ENCODE data around the gene ANXA9.

ANXA9 gene, protein sequence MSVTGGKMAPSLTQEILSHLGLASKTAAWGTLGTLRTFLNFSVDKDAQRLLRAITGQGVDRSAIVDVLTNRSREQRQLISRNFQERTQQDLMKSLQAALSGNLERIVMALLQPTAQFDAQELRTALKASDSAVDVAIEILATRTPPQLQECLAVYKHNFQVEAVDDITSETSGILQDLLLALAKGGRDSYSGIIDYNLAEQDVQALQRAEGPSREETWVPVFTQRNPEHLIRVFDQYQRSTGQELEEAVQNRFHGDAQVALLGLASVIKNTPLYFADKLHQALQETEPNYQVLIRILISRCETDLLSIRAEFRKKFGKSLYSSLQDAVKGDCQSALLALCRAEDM

DNA sequence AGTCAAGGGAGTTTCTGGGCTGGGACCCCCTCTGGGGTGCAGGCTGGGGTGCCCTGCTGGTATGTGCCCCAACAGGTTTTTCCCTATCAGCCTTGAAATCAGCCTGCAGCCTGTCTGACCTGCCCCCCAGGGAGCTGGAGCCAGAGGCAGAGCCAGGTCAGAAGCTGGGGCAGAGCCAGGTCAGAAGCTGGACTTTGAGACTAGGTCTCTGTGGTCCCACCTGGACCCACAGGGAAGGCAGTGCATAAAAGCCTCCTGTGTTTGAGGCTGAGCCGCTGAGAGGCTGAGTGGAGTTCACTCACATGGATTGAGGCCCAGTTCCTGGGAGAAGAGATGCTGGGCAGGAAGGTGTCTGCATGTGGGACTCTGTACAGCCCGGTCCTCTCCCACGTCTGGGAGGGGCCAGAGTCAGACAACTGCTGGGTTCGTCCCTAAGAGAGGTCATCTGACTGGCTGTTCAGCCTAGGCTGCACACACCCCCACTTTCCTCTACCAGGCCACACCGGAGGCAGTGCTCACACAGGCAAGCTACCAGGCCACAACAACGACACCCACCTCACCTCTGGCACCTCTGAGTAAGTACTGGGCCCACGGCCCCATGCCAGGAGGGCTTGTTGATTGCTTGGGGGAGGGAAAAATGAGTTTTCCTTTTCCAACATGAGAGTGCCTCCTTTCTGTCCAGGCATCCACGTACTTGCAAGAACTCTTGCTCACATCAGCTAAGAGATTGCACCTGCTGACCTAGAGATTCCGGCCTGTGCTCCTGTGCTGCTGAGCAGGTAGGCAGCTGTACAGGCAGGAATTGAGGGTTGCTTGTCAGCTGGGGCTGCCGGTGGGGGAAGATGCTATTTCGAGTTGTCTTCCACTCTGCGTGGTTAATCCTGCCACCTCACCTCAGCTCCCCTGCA lies at the start of gene ANXA9:
Gene ANXA9 (plus strand): TSS at position 488 of the 908 bp plus-strand sequence. CDS start 814 bp downstream, outside the sequence.
- in situ Hi-C loops (cut with HindIII; ENCODE audit: low pct_unique_long_range_greater_than_20kb, low sequenced_read_pairs) = no loop called here
- TF ChIP-seq JUND (IDR thresholded peaks at IDR 0.05; ENCODE audit: low read depth) = no peak; the same call in 1 of the 2 replicates
- peak; percentile 67 to 92 for DNase-seq (ENCODE audit: low read depth in 1 of 2, low spot score in 1 of 2)

DNA sequence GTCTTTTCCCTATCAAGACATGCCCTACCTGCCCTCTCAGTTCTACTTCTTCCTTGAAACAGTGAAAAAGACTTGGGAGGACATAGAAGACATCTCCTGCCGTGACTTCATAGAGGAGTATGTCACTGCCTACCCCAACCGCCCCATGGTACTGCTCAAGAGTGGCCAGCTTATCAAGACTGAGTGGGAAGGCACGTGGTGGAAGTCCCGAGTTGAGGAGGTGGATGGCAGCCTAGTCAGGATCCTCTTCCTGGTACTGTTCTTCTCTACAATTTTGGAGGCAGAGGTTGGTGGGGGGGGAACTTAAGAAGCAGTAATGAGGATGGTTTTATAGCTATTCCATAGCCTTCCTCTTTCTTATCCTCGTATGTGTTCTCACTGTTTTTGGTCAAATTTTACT lies 37.2 kb upstream of the ANXA9 start:
- in situ Hi-C loops (cut with HindIII; ENCODE audit: low pct_unique_long_range_greater_than_20kb, low sequenced_read_pairs) = no loop called here
- TF ChIP-seq JUND (IDR thresholded peaks at IDR 0.05; ENCODE audit: low read depth) = no peak
- DNase-seq (ENCODE audit: low read depth in 1 of 2, low spot score in 1 of 2) = no peak

DNA sequence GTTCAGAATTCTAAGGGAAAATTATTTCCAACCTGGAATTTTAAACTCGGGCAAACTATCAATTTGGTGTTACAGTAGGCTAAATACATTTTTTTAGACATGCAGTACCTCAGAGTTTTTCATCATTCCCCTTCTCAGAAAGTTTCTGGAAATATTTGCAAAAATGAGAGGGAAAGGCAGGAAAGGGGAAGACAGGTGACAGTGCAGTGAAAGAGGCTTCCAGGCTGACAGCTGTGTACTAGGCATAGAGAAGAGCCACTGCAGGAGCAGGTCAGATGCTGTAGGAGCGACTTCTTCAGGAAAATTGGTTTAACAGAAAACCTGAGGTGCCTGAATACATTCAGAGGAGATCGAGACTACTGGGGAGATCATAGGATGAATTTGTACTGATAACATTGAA lies 27.4 kb upstream of the ANXA9 start:
- in situ Hi-C loops (cut with HindIII; ENCODE audit: low pct_unique_long_range_greater_than_20kb, low sequenced_read_pairs) = no loop called here
- DNase-seq (ENCODE audit: low read depth in 1 of 2, low spot score in 1 of 2) = no peak
- no peak for TF ChIP-seq JUND (IDR thresholded peaks at IDR 0.05; ENCODE audit: low read depth)

DNA sequence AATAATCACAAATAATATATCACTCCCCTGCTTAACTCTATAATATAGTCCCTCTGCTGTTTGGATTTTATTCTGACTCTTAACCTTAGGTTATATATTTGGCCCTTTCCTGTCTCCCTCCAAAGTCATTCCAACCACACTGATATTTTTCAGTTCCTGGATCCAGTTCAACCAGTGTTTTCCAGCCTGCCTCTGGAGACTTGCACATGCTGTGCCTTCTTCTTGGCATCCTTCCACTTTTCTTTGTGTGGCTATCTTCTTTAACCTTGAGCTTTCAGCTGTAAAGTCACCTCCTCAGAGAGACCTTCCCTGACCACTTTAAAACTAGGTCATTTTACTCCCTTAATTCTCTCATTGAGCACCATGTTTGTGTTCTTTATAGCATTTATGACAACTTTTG lies 26.8 kb upstream of the ANXA9 start:
- peak in 1 of 2 experiments; percentile 20 for DNase-seq (ENCODE audit: low read depth in 1 of 2, low spot score in 1 of 2)
- no peak for TF ChIP-seq JUND (IDR thresholded peaks at IDR 0.05; ENCODE audit: low read depth)
- in situ Hi-C loops (cut with HindIII; ENCODE audit: low pct_unique_long_range_greater_than_20kb, low sequenced_read_pairs) = no loop called here

DNA sequence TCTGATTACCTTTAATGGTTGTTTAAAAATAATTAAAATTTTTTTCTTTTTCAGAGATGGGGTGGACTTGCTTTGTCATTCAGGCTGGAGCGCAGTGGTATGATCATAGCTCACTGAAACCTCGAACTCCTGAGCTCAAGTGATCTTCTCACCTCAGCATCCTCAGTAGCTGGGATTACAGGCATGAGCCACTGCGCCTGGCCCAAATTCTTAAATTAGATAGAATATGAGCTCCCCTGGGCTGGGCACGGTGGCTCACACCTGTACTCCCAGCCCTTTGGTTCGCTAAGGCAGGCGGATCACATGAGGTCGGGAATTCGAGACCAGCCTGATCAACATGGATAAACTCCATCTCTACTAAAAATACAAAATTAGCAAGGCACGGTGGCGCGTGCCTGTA lies 24.4 kb upstream of the ANXA9 start:
- TF ChIP-seq JUND (IDR thresholded peaks at IDR 0.05; ENCODE audit: low read depth) = no peak
- in situ Hi-C loops (cut with HindIII; ENCODE audit: low pct_unique_long_range_greater_than_20kb, low sequenced_read_pairs) = no loop called here
- DNase-seq (ENCODE audit: low read depth in 1 of 2, low spot score in 1 of 2) = no peak

DNA sequence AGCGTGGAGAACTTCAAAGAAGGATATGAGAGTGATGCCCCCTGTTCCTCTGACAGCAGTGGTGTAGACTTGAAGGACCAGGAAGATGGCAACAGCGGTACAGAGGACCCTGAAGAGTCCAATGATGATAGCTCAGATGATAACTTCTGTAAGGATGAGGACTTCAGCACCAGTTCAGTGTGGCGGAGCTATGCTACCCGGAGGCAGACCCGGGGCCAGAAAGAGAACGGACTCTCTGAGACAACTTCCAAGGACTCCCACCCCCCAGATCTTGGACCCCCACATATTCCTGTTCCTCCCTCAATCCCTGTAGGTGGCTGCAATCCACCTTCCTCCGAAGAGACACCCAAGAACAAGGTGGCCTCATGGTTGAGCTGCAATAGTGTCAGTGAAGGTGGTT lies 21.4 kb upstream of the ANXA9 start:
- TF ChIP-seq JUND (IDR thresholded peaks at IDR 0.05; ENCODE audit: low read depth) = no peak
- no peak for DNase-seq (ENCODE audit: low read depth in 1 of 2, low spot score in 1 of 2)
- in situ Hi-C loops (cut with HindIII; ENCODE audit: low pct_unique_long_range_greater_than_20kb, low sequenced_read_pairs) = no loop called here

DNA sequence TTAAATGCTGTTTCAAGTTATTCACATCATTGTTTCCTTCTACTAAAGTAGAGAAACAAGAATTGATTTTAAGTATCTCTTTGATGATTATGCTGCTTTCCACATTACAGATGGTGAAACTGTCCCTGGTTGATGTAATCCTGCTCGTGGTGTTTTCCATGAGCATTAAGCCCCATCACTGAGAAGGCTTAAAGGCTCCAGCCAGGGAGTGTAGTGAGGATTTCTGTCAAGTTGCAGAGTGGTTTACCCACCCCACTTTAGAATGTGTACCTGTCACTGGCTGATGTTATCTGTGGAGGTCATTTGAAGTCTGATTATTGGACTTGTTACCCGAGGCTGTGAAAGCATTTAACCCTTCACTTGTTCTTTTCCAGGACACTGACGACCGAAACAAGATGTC lies 20.3 kb upstream of the ANXA9 start:
- peak in 1 of 2 experiments; percentile 22 for DNase-seq (ENCODE audit: low read depth in 1 of 2, low spot score in 1 of 2)
- in situ Hi-C loops (cut with HindIII; ENCODE audit: low pct_unique_long_range_greater_than_20kb, low sequenced_read_pairs) = no loop called here
- TF ChIP-seq JUND (IDR thresholded peaks at IDR 0.05; ENCODE audit: low read depth) = no peak

DNA sequence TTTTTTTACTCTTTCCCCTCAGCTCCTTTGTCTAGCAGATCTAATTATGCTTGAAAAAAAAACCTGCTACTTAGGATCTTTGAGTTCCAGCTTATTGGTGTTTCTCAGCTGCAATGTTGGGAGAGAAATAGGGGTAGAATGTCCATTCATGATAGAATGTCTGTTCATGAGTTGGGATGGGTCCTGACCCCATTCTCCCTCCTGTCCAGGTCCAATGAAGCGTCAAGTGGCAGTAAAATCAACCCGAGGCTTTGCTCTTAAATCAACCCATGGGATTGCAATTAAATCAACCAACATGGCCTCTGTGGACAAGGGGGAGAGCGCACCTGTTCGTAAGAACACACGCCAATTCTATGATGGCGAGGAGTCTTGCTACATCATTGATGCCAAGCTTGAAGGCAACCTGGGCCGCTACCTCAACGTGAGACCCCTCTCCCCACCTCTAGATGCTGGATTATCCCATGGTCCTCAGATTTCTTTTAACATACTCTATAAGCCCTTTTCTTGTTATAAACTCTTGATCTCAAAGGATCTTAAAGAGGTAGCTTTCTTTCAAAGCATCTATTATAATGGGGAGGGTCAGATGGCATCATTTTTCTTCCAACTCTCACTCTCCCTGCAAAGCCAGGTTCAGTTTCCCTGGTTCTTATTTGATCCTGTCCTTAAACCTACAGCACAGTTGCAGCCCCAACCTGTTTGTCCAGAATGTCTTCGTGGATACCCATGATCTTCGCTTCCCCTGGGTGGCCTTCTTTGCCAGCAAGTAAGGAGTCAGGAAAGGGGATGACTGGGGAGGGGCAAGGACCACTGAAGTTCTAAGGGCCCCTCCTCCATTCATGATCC lies 18.6 kb upstream of the ANXA9 start:
- TF ChIP-seq JUND (IDR thresholded peaks at IDR 0.05; ENCODE audit: low read depth) = no peak

DNA sequence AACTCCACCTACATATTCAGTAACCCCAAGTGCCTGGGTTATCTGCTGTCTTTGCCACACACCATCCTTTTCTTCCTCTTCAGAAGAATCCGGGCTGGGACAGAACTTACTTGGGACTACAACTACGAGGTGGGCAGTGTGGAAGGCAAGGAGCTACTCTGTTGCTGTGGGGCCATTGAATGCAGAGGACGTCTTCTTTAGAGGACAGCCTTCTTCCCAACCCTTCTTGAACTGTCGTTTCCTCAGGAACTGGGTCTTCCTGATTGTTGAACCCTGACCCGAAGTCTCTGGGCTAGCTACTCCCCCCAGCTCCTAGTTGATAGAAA lies 18.0 kb upstream of the ANXA9 start:
- DNase-seq (ENCODE audit: low read depth in 1 of 2, low spot score in 1 of 2) = no peak
- TF ChIP-seq JUND (IDR thresholded peaks at IDR 0.05; ENCODE audit: low read depth) = no peak
- in situ Hi-C loops (cut with HindIII; ENCODE audit: low pct_unique_long_range_greater_than_20kb, low sequenced_read_pairs) = no loop called here

More for the DNA sequence above, 18.6 kb upstream of the ANXA9 start:
- in situ Hi-C loops (cut with HindIII; ENCODE audit: low pct_unique_long_range_greater_than_20kb, low sequenced_read_pairs) = no loop called here
- peak in 1 of 2 experiments; percentile 66 for DNase-seq (ENCODE audit: low read depth in 1 of 2, low spot score in 1 of 2)

DNA sequence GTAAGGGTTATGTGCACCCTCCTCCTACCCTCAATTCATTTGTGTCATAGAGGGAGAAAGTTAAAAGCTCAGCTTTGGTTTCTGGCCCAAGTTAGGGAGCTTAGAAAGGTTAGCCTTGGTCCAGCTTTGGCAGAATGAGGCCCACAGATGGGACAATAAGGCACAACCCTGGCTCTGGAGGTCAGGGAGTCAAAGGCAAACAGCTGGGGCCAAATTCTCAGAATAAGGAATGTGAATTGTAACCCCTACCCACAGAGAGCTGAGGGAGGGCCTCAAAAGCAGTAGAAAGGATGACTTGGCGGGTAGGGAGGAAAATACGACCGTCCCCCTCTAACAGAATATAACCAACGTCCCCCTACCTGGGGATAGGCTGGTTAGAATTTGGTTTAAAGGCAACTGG lies 16.5 kb upstream of the ANXA9 start:
- in situ Hi-C loops (cut with HindIII; ENCODE audit: low pct_unique_long_range_greater_than_20kb, low sequenced_read_pairs) = no loop called here
- no peak for DNase-seq (ENCODE audit: low read depth in 1 of 2, low spot score in 1 of 2)

DNA sequence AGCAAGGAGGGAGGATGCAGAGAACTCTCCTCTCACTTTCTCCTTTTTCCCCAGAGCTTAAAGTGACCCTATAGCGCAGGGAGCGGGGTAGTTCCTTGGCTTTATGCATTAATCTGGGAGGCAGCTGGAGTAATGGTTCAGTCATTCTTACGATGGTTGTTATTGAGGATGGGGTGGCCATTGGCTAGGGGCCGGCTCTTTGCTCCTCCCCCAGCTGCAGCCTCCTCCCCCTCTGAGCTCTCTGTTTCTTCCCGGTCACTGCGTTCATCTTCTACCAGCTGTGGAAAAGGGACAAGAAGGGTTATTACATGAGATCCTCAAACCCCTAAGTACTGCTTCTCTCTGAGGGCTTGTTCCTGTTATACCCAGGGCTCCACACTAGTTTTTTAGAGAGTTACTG lies 16.1 kb upstream of the ANXA9 start:
- no peak for DNase-seq (ENCODE audit: low read depth in 1 of 2, low spot score in 1 of 2)
- in situ Hi-C loops (cut with HindIII; ENCODE audit: low pct_unique_long_range_greater_than_20kb, low sequenced_read_pairs) = no loop called here
- TF ChIP-seq JUND (IDR thresholded peaks at IDR 0.05; ENCODE audit: low read depth) = no peak

More for the DNA sequence above, 16.5 kb upstream of the ANXA9 start:
- TF ChIP-seq JUND (IDR thresholded peaks at IDR 0.05; ENCODE audit: low read depth) = no peak

DNA sequence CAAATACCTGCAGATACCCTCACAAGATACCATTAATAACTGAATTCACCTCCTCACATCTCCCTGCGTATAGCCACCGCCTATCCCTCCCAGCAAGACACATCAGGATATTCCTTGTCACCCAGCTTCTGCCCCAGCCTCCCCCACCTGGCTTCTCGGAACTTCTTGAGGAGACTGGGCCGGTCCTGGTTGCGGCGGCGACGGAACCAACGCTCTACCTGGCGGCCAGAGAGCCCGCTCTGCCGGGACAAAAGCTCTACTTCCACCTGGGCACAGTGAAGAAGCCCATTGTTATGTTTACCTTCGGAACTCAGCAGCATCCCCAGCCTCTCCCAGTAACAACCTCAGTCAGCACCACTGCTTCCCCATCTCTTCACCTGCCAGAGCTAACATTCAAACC lies 14.2 kb upstream of the ANXA9 start:
- in situ Hi-C loops (cut with HindIII; ENCODE audit: low pct_unique_long_range_greater_than_20kb, low sequenced_read_pairs) = no loop called here
- no peak for TF ChIP-seq JUND (IDR thresholded peaks at IDR 0.05; ENCODE audit: low read depth)
- DNase-seq (ENCODE audit: low read depth in 1 of 2, low spot score in 1 of 2) = no peak
